Measurements from ENCODE around the gene HTD2.

GRCh38 chr3:58274027-58274614 is 32.2 kb upstream of the HTD2 start:
- TF ChIP-seq, protein P1, sequence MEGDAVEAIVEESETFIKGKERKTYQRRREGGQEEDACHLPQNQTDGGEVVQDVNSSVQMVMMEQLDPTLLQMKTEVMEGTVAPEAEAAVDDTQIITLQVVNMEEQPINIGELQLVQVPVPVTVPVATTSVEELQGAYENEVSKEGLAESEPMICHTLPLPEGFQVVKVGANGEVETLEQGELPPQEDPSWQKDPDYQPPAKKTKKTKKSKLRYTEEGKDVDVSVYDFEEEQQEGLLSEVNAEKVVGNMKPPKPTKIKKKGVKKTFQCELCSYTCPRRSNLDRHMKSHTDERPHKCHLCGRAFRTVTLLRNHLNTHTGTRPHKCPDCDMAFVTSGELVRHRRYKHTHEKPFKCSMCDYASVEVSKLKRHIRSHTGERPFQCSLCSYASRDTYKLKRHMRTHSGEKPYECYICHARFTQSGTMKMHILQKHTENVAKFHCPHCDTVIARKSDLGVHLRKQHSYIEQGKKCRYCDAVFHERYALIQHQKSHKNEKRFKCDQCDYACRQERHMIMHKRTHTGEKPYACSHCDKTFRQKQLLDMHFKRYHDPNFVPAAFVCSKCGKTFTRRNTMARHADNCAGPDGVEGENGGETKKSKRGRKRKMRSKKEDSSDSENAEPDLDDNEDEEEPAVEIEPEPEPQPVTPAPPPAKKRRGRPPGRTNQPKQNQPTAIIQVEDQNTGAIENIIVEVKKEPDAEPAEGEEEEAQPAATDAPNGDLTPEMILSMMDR (IDR thresholded peaks at IDR 0.05; ENCODE audit: low read length), result no peak
- no peak for TF ChIP-seq EZH2phosphoT487 (IDR thresholded peaks at IDR 0.05; ENCODE audit: low read length)
